T-helper 1 cell treated with Interleukin-12 subunit alpha and Interleukin-12 subunit beta and Interleukin-4 antibody, amounts not matched to agents 30 μg/mL and 1 μg/mL, for 36 hours (primary cell): ENCODE data around the gene MMRN1.

Source experiments
- H3K27ac Mint-ChIP-seq: one replicate; pipeline ENCODE4 v1.8.0; 2021; ENCODE audit warnings: mild to moderate bottlenecking, mixed read lengths
- H3K27me3 Mint-ChIP-seq: one replicate; pipeline ENCODE4 v1.8.0; 2021; ENCODE audit warnings: low read depth, mixed read lengths
- H3K36me3 Mint-ChIP-seq: one replicate; pipeline ENCODE4 v1.8.0; 2021; ENCODE audit warnings: low read depth, mixed read lengths
- H3K4me1 Mint-ChIP-seq: one replicate; pipeline ENCODE4 v1.8.0; 2021; ENCODE audit warnings: low read depth, mixed read lengths
- H3K4me3 Mint-ChIP-seq: one replicate; pipeline ENCODE4 v1.8.0; 2021; ENCODE audit warnings: mild to moderate bottlenecking, moderate library complexity, mixed read lengths
- H3K9me3 Mint-ChIP-seq: one replicate; pipeline ENCODE4 v1.8.0; 2021; ENCODE audit warnings: mixed read lengths

MMRN1 gene

DNA sequence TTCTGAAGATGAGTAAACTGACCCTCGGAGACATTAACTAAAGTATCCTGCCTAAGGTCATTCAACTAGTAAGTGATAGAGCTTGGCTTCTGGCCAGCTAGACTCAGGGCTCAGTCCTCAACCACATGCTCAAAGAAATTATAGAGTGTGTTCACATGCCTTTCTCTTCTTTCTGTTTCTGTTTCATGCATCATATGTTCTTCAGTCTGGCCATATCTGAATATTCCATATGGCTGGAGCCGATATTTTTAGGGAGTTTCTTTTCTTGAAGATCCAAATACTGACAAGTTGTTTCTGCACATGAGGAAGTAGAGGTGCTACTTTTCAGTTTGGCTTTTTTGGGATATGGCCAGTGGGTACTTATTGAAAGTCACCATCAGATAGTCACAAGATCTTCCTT is 44.9 kb downstream of the MMRN1 start:
- H3K4me1 Mint-ChIP-seq, result no peaks in the 10 kb centered on the region
- no peaks in the 10 kb centered on the region for H3K27me3 Mint-ChIP-seq
- H3K4me3 Mint-ChIP-seq, result no peak overlapping the region

DNA sequence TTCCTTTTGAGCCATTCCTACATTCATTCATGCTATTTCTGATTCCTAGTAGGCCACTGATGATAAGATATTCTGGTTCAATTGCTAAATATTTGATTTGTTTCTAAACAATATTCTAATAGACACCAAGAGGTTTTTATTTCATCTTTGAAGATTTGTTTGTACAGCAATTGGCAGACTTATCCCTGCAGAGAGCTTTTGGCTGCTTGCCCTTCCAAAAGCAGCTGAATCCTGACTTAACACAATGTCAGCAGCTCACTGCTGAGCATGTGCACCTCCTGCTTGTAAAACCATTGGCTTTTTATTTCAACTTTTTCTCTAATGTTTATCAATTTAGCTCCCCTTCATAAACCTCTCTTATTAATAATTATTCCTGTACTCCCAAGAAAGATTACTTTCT is 45.3 kb downstream of the MMRN1 start:
- no peaks in the 10 kb centered on the region for H3K9me3 Mint-ChIP-seq
- no peak overlapping the region for H3K4me3 Mint-ChIP-seq
- no peak overlapping the region for H3K27ac Mint-ChIP-seq
- H3K36me3 Mint-ChIP-seq, result no peaks in the 10 kb centered on the region
- H3K27me3 Mint-ChIP-seq, result no peaks in the 10 kb centered on the region
- no peaks in the 10 kb centered on the region for H3K4me1 Mint-ChIP-seq

More for the DNA sequence above, 44.9 kb downstream of the MMRN1 start:
- Mint-ChIP-seq H3K36me3 (no peaks in the 10 kb centered on the region), H3K27ac (no peak overlapping the region), H3K9me3 (no peaks in the 10 kb centered on the region)

DNA sequence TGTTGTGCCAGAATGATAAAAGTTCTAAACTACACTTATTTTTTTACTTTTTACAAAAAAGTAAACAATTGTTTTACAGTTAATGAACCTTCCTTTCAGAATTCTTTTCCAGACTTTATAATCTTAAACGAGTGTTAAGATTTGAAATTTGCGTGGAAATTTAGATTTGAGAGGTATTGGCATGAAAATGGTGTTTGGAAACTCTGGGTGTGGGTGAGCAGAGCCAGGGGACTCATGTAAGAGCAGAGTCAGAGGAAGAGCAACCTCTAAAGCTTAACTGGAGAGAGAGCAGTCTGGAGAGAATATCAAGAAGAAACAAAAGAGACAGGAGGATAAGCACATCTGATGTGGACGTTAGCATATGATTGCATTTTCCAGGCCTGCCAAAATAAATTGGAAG is 48.2 kb downstream of the MMRN1 start:
- no peaks in the 10 kb centered on the region for H3K4me1 Mint-ChIP-seq
- no peak overlapping the region for H3K27ac Mint-ChIP-seq
- H3K36me3 Mint-ChIP-seq, result no peaks in the 10 kb centered on the region
- no peak overlapping the region for H3K4me3 Mint-ChIP-seq
- no peaks in the 10 kb centered on the region for H3K27me3 Mint-ChIP-seq
- no peaks in the 10 kb centered on the region for H3K9me3 Mint-ChIP-seq

GRCh38 chr4:89949782-89950387 is 55.2 kb downstream of the MMRN1 start:
- H3K27me3 Mint-ChIP-seq, result no peaks in the 10 kb centered on the region
- H3K4me3 Mint-ChIP-seq, result no peak overlapping the region

GRCh38 chr4:89952458-89952857 is 57.8 kb downstream of the MMRN1 start:
- H3K36me3 Mint-ChIP-seq, result no peaks in the 10 kb centered on the region
- H3K27ac Mint-ChIP-seq, result no peak overlapping the region
- no peak overlapping the region for H3K4me3 Mint-ChIP-seq
- no peaks in the 10 kb centered on the region for H3K4me1 Mint-ChIP-seq
- no peaks in the 10 kb centered on the region for H3K9me3 Mint-ChIP-seq
- peaks cover 2% of the 10 kb centered on the region for H3K27me3 Mint-ChIP-seq

More at GRCh38 chr4:89949782-89950387, 55.2 kb downstream of the MMRN1 start:
- Mint-ChIP-seq H3K9me3 (no peaks in the 10 kb centered on the region), H3K36me3 (no peaks in the 10 kb centered on the region), H3K4me1 (no peaks in the 10 kb centered on the region), H3K27ac (no peak overlapping the region)

DNA sequence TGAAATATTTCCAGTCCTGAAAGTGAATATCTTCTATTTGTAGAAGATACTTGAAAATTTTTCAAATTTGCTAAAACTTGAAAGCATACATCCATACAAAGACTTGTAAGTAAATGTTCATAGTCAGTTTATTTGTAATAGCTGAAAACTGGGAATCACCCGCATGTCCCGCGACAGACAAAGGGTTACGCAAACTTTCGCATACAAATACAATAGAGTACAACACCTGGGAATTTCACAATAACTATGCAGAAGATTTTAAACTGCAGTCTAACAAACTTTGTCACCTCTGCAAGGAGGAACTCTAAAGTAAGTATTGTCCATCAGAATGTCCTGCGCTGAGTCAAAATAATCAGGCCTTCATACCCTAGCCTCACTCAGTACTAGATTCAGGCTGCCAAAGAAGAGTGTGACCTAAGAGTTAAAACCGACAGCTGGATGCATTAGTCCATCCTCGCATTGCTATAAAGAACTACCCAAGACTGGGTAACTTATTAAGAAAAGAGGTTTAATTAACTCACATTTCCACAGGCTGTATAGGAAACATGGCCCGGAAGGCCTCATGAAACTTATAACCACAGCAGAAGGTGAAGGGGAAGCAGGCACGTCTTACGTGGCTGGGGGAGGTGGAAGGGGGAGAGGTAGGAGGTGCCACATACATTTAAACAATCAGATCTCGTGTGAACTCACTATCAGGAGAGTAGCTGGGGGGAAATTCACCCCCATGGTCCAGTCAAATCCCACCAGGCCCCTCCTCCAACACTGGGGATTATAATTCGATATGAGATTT is 60.4 kb downstream of the MMRN1 start:
- no peak overlapping the region for H3K4me3 Mint-ChIP-seq
- H3K4me1 Mint-ChIP-seq, result no peaks in the 10 kb centered on the region
- no peaks in the 10 kb centered on the region for H3K36me3 Mint-ChIP-seq
- peaks cover 3% of the 10 kb centered on the region for H3K27me3 Mint-ChIP-seq
- H3K27ac Mint-ChIP-seq, result no peak overlapping the region
- H3K9me3 Mint-ChIP-seq, result no peaks in the 10 kb centered on the region

DNA sequence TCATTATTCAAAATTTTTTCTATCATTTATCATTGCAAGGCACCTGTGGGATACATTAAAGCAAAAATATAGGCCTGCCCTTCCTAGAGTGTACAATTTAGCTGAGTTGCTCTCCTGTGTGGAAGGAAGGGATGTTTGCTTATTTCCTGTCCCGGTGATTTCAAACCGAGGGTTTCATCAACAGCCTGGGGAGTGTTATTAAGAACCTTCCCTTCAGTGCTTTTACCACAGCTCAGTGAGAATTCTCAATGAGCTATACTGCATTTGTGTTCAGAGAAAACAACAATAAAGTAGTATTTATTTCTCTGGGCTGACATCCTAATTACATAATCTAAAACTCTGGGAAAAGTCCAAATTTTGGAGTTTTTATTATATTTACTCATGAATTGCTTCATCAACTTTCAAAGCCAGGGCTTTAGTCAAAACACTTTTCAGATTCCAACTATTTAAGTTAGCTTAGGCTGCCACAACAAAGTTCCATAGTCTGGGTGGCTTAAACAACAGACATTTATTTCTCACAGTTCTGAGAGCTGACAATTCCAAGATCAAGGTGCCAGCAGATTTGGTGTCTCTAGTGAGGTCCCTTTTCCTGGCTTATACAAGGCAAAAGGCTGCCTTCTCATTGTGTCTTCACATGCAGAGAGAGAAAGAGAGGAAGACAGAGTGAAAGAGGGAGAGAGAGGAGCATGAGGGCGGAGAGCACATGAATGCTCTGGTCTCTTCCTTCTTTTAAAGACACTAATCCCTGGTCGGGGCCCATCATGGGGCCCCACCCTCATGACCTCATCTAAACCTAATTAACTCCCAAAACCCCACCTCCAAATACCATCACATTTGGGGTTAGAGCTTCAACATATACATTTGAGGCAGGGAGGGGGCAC is 62.6 kb downstream of the MMRN1 start:
- Mint-ChIP-seq H3K9me3 (no peaks in the 10 kb centered on the region), H3K36me3 (no peaks in the 10 kb centered on the region), H3K4me3 (no peak overlapping the region), H3K27me3 (peaks cover 3% of the 10 kb centered on the region), H3K27ac (no peak overlapping the region), H3K4me1 (no peaks in the 10 kb centered on the region)

GRCh38 chr4:89981789-89982334 is 87.2 kb downstream of the MMRN1 start:
- Mint-ChIP-seq H3K4me1 (no peaks in the 10 kb centered on the region), H3K9me3 (no peaks in the 10 kb centered on the region), H3K27me3 (no peaks in the 10 kb centered on the region), H3K36me3 (no peaks in the 10 kb centered on the region), H3K27ac (no peak overlapping the region), H3K4me3 (no peak overlapping the region)

GRCh38 chr4:89988268-89988667 is 93.6 kb downstream of the MMRN1 start:
- H3K27ac Mint-ChIP-seq, result no peak overlapping the region
- H3K27me3 Mint-ChIP-seq, result no peaks in the 10 kb centered on the region
- no peaks in the 10 kb centered on the region for H3K36me3 Mint-ChIP-seq
- H3K4me1 Mint-ChIP-seq, result no peaks in the 10 kb centered on the region
- no peaks in the 10 kb centered on the region for H3K9me3 Mint-ChIP-seq
- H3K4me3 Mint-ChIP-seq, result no peak overlapping the region

DNA sequence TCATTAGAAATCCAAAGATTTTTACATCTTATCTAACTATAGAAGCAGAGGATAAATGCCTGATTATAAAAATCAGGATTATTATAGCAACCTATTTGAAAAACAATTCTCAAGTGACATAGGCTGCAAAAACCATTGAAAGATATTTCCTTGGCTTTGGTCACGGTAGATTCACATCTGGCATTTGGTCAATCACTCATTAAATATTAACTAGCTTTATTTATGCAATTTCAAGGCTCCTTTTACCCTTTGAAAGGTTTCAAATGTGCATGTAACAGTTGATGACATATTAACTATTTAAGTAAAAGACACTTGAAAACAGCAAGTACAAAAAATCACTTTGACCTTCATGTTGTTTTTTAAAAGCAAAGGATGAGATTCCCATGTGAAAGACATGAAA is 98.1 kb downstream of the MMRN1 start:
- Mint-ChIP-seq H3K4me3 (no peak overlapping the region), H3K27me3 (no peaks in the 10 kb centered on the region), H3K27ac (no peak overlapping the region), H3K4me1 (no peaks in the 10 kb centered on the region), H3K36me3 (no peaks in the 10 kb centered on the region), H3K9me3 (no peaks in the 10 kb centered on the region)

GRCh38 chr4:89994176-89994873 is 99.7 kb downstream of the MMRN1 start:
- no peaks in the 10 kb centered on the region for H3K9me3 Mint-ChIP-seq
- no peak overlapping the region for H3K27ac Mint-ChIP-seq
- H3K36me3 Mint-ChIP-seq, result no peaks in the 10 kb centered on the region
- no peaks in the 10 kb centered on the region for H3K4me1 Mint-ChIP-seq
- H3K27me3 Mint-ChIP-seq, result no peaks in the 10 kb centered on the region
- H3K4me3 Mint-ChIP-seq, result no peak overlapping the region

DNA sequence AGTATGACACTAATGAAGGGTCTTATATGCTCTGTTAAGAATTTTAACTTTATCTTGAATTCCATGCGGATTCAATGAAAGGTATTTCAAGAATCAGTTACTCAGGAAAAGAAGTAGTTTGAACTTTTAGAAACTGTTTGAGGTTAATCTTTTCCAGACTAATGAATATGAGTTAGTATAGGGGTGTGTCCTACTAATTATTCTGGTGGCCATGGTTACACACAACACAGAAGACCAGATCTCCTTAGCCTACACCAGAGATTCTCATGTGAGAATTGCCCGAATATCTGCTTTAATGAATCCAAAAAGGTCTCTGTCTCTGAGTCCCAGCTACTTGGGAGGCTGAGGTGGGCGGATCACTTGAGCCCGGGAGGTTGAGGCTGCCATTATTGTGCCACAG is 100.4 kb downstream of the MMRN1 start:
- no peaks in the 10 kb centered on the region for H3K4me1 Mint-ChIP-seq
- no peak overlapping the region for H3K4me3 Mint-ChIP-seq
- H3K36me3 Mint-ChIP-seq, result no peaks in the 10 kb centered on the region
- no peaks in the 10 kb centered on the region for H3K9me3 Mint-ChIP-seq
- H3K27ac Mint-ChIP-seq, result no peak overlapping the region
- no peaks in the 10 kb centered on the region for H3K27me3 Mint-ChIP-seq

- Mint-ChIP-seq H3K27me3 (no peaks in the 10 kb centered on the region), H3K4me3 (no peak overlapping the region), H3K36me3 (no peaks in the 10 kb centered on the region), H3K4me1 (no peaks in the 10 kb centered on the region), H3K9me3 (no peaks in the 10 kb centered on the region), H3K27ac (no peak overlapping the region)
Observed at GRCh38 chr4:89995814-89996213, 101.2 kb downstream of the MMRN1 start.

GRCh38 chr4:89997171-89997704 is 102.6 kb downstream of the MMRN1 start:
- Mint-ChIP-seq H3K9me3 (no peaks in the 10 kb centered on the region), H3K27ac (no peak overlapping the region)

More at GRCh38 chr4:89997171-89997704, 102.6 kb downstream of the MMRN1 start:
- no peaks in the 10 kb centered on the region for H3K4me1 Mint-ChIP-seq
- H3K36me3 Mint-ChIP-seq, result no peaks in the 10 kb centered on the region
- H3K4me3 Mint-ChIP-seq, result no peak overlapping the region
- H3K27me3 Mint-ChIP-seq, result no peaks in the 10 kb centered on the region
